Measurements from ENCODE around the gene NFAT5. TPM values are rescaled to one million over a fixed set of nuclear protein-coding genes. Genes with fewer than 3 reads are reported as not detected.

NFAT5 gene
- total RNA-seq, 4 donors from 2014 or later = 37.4 to 109 (median 61.7) TPM

- H3K4me3 ChIP-seq = no peak overlapping the region
- no peaks in the 10 kb centered on the region for H3K36me3 ChIP-seq
- H3K4me1 ChIP-seq = no peaks in the 10 kb centered on the region
- no peak for DNase-seq
- intact Hi-C loops (cut with DNase I; ENCODE audit: low total_unique reads) = no loop called here
- no peak for TF ChIP-seq POLR2A (IDR thresholded peaks at IDR 0.05)
- TF ChIP-seq CTCF (IDR thresholded peaks at IDR 0.05) = no peak
- no peaks in the 10 kb centered on the region for H3K9me3 ChIP-seq
- no peaks in the 10 kb centered on the region for H3K27me3 ChIP-seq
- H3K27ac ChIP-seq = no peak overlapping the region
These were observed 147.3 kb downstream of the NFAT5 start for GRCh38 chr16:69712914-69713581.

DNA sequence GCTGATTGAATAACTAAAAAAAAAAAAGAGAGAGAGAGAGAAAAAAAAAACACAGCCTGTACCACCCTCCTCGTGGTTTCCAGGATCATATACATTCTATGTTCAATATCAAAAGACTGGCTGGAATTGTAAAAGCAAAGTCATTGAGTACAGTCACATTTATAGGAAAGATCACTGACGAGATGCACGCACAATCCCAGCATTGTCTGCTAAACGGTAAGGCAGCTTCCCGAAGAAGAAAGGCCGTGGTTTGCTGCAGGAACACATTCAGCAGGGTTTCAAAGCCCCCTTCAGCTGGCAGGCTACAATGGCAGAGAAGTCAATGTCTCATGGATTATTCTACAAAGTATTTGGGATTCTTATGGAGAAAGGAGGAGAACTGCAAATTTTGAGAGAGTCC, 151.3 kb downstream of the NFAT5 start:
- no peak for DNase-seq
- TF ChIP-seq CTCF (IDR thresholded peaks at IDR 0.05) = no peak
- TF ChIP-seq POLR2A (IDR thresholded peaks at IDR 0.05) = no peak
- Histone ChIP-seq H3K4me3 (no peak overlapping the region), H3K4me1 (no peaks in the 10 kb centered on the region), H3K27me3 (no peaks in the 10 kb centered on the region), H3K27ac (no peak overlapping the region), H3K9me3 (no peaks in the 10 kb centered on the region), H3K36me3 (no peaks in the 10 kb centered on the region)
- intact Hi-C loops (cut with DNase I; ENCODE audit: low total_unique reads) = no loop called here

- Histone ChIP-seq H3K4me3 (no peak overlapping the region), H3K36me3 (no peaks in the 10 kb centered on the region), H3K27ac (no peak overlapping the region), H3K27me3 (no peaks in the 10 kb centered on the region), H3K4me1 (no peaks in the 10 kb centered on the region), H3K9me3 (no peaks in the 10 kb centered on the region)
- DNase-seq = no peak
- no peak for TF ChIP-seq CTCF (IDR thresholded peaks at IDR 0.05)
- no peak for TF ChIP-seq POLR2A (IDR thresholded peaks at IDR 0.05)
- intact Hi-C loops (cut with DNase I; ENCODE audit: low total_unique reads) = no loop called here
These were observed 152.5 kb downstream of the NFAT5 start for GRCh38 chr16:69718111-69718764.

DNA sequence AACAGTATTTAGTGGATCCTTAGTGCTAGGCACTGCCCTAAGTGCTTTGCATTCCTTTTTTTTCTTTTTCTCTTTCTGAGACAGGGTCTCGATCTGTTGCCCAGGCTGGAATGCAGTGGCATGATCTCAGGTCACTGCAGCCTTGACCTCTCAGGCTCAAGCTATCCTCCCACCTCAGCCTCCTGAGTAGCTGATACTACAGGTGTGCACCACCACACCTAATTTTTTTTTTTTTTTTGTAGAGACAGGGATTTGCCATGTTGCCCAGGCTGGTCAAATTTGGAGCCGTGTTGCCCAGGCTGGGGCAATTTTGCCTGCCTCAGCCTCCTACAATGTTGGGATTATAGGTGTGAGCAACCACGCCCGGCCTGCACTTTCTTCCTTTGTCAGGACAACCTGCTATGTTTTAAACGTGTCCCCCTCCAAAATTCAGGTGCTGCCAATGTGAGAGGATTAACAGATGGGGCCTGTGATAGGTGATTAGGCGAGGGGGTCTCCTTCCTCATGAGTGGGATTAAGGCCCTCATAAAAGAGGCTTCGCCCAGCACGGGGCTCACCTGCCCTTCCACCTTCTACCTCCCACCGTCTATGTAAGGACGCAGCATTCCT, 155.2 kb downstream of the NFAT5 start:
- Histone ChIP-seq H3K4me1 (no peaks in the 10 kb centered on the region), H3K27me3 (no peaks in the 10 kb centered on the region), H3K4me3 (no peak overlapping the region), H3K27ac (no peak overlapping the region), H3K9me3 (no peaks in the 10 kb centered on the region), H3K36me3 (no peaks in the 10 kb centered on the region)
- DNase-seq = no peak
- TF ChIP-seq POLR2A (IDR thresholded peaks at IDR 0.05) (no peak), CTCF (IDR thresholded peaks at IDR 0.05) (no peak)
- intact Hi-C loops (cut with DNase I; ENCODE audit: low total_unique reads) = no loop called here

DNA sequence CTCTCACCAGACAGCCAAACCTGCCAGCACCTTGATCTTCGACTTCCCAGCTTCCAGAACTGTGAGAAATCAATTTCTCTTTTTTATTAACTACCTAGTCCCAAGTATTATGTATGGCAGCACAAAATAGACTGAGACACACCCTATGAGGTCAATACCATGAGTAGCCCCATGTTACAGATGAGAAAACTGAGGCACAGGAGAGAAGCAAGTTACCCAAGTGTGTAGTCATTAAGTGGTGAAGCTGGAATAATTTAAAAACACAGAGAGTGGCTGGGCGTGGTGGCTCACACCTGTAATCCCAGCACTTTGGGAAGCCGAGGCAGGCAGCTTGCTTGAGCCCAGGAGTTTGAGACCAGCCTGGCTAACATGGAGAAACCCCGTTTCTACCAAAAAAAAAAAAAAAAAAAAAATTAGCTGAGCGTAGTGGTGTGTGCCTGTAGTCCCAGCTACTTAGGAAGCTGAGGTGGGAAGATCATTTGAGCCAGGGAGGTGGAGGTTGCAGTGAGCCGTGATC, 155.7 kb downstream of the NFAT5 start:
- no peak for DNase-seq
- intact Hi-C loops (cut with DNase I; ENCODE audit: low total_unique reads) = no loop called here

More for the DNA sequence above, 155.7 kb downstream of the NFAT5 start:
- Histone ChIP-seq H3K36me3 (no peaks in the 10 kb centered on the region), H3K9me3 (no peaks in the 10 kb centered on the region), H3K4me3 (no peak overlapping the region), H3K27ac (no peak overlapping the region), H3K27me3 (no peaks in the 10 kb centered on the region), H3K4me1 (no peaks in the 10 kb centered on the region)
- TF ChIP-seq CTCF (IDR thresholded peaks at IDR 0.05) = no peak
- no peak for TF ChIP-seq POLR2A (IDR thresholded peaks at IDR 0.05)
